K562 treated with DMSO at 1 percent for 12 hours (cell line): Measurements from ENCODE around the gene SMPD1. TPM values are rescaled to one million over a fixed set of nuclear protein-coding genes. Genes with fewer than 3 reads are reported as not detected.

ENCODE experiments used
- total RNA-seq: library from RNA; unstranded; fragments of 300-600 nt; gene quantifications from 2 replicates; pipeline ENCODE4 v1.2.3, GENCODE V29; 2022; ENCODE audit not compliant: insufficient read depth

Gene SMPD1
- total RNA-seq: 39.3 and 61.0 TPM in 2 replicates

GRCh38 chr11:6389905-6390717 is at the start of gene SMPD1:
SMPD1 (plus strand) TSS chr11:6390474; CDS start chr11:6390599, 125 bp downstream.

GRCh38 chr11:6419009-6419631 is 28.8 kb downstream of the SMPD1 start, which contains the start of gene APBB1:
APBB1 (minus strand) TSS chr11:6419094; CDS start chr11:6411347, 7,747 bp downstream.

GRCh38 chr11:6440906-6441358 is 50.7 kb downstream of the SMPD1 start, which contains the start of gene HPX:
HPX (minus strand) TSS chr11:6440987; CDS start chr11:6440963, 24 bp downstream.

Other genes starting within 250 kb of the SMPD1 start
- not detected in 2 replicates for gene OR52B2, start 220.1 kb upstream of the SMPD1 start, total RNA-seq
- not detected in 2 replicates for gene OR52W1, start 191.2 kb upstream of the SMPD1 start, total RNA-seq
- not detected in 2 replicates for gene C11orf42, start 184.9 kb upstream of the SMPD1 start, total RNA-seq
- 14.9 and 24.3 TPM in 2 replicates for gene FHIP1B, start 155.8 kb upstream of the SMPD1 start, total RNA-seq
- gene CNGA4, start 151.4 kb upstream of the SMPD1 start, total RNA-seq: not detected in 2 replicates
- not detected in 2 replicates for gene CCKBR, start 130.6 kb upstream of the SMPD1 start, total RNA-seq
- not detected in 2 replicates for gene CAVIN3, start 70.0 kb upstream of the SMPD1 start, total RNA-seq
- 1.1 and 1.9 TPM in 2 replicates for gene APBB1, start 28.6 kb downstream of the SMPD1 start, total RNA-seq
- gene HPX, start 50.5 kb downstream of the SMPD1 start, total RNA-seq: not detected in 2 replicates
- 6.8 and 16.3 TPM in 2 replicates for gene TRIM3, start 83.5 kb downstream of the SMPD1 start, total RNA-seq
- gene ARFIP2, start 90.9 kb downstream of the SMPD1 start, total RNA-seq: 32.1 and 37.6 TPM in 2 replicates
- 13.7 and 24.8 TPM in 2 replicates for gene TIMM10B, start 91.0 kb downstream of the SMPD1 start, total RNA-seq
- gene DNHD1, start 106.8 kb downstream of the SMPD1 start, total RNA-seq: 5.1 and 20.6 TPM in 2 replicates
- 13.3 and 13.5 TPM in 2 replicates for gene RRP8, start 213.1 kb downstream of the SMPD1 start, total RNA-seq
- gene ILK, start 213.3 kb downstream of the SMPD1 start, total RNA-seq: 92.3 and 120 TPM in 2 replicates
- 76.1 and 92.9 TPM in 2 replicates for gene TAF10, start 221.7 kb downstream of the SMPD1 start, total RNA-seq
- gene TPP1, start 228.9 kb downstream of the SMPD1 start, total RNA-seq: 44.7 and 168 TPM in 2 replicates